MM.1S (cell line): ENCODE measurements around the gene CAB39L.

ENCODE experiments used
- CTCF ChIP-seq: fragments of 300-600 bp; sonication (generic); IDR thresholded peaks from 2 replicates; pipeline ENCODE4 v1.5.1; 2016; ENCODE audit warnings: antibody characterized with exemption, low read length, mixed read lengths
- EZH2 ChIP-seq: fragments of 300-600 bp; sonication (generic); optimal IDR thresholded peaks from 2 replicates; pipeline ENCODE3; 2017; ENCODE audit warnings: low read depth, mild to moderate bottlenecking, antibody characterized with exemption, low read length, mixed read lengths

DNA sequence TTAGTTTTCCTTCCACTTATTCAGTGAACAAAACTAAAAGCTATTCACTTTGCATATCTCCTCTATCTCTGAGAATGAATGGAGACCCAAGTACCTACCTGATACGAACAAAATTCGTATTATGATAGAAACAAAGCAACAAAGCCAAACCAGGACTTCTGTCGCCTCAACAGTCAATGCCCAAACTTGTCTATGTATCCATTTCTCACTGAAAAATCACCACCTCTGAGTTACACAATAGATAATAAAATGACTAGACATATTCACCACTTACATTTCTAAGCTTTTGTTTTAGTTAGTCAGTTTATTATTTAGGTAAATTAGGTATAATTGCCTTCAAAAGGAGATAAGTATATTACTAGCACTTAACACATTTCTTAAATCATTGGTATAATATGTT is 67.7 kb downstream of the CAB39L start:
- no peak for TF ChIP-seq CTCF
- TF ChIP-seq EZH2: no peak
